Upper lobe of left lung (tissue), 6 donors: Measurements from ENCODE around the gene TK1. TPM values are rescaled to one million over a fixed set of nuclear protein-coding genes. Genes with fewer than 3 reads are reported as not detected.

Experiments
- ATAC-seq, 2 donors: fragments of 200-7000 bp; cut with Tn5 transposase; one replicate each; pipeline ENCODE4 v1.9.1; 2022; ENCODE audit warnings: mild to moderate bottlenecking in 2 of 2, moderate library complexity in 2 of 2; ENCODE audit not compliant: low FRiP score in 2 of 2
- DNase-seq, 2 donors: peaks; one replicate each; pipeline ENCODE4 v3.0.0-alpha.2; 2019 to 2020
- H3K27ac ChIP-seq, 4 donors: fragments of 200-600 bp; sonication (generic); one replicate each; pipeline ENCODE4 v1.5.1; 2016 to 2019
- H3K27me3 ChIP-seq, 4 donors: fragments of 200-600 bp; sonication (generic); one replicate each; pipeline ENCODE4 v1.5.1; 2017 to 2019
- H3K36me3 ChIP-seq, 4 donors: fragments of 200-600 bp; sonication (generic); one replicate each; pipeline ENCODE4 v1.5.1; 2016 to 2019
- H3K4me1 ChIP-seq, 4 donors: fragments of 200-600 bp; sonication (generic); one replicate each; pipeline ENCODE4 v1.5.1; 2018 to 2019
- H3K4me3 ChIP-seq, 4 donors: fragments of 200-600 bp; sonication (generic); one replicate each; pipeline ENCODE4 v1.5.1; 2017 to 2019; ENCODE audit warnings: mild to moderate bottlenecking in 2 of 4, moderate library complexity in 1 of 4
- H3K9me3 ChIP-seq, 4 donors: fragments of 200-600 bp; sonication (generic); one replicate each; pipeline ENCODE4 v1.5.1; 2018 to 2019
- CTCF ChIP-seq, 6 experiments: fragments of 450-650 bp in 4 of 6; fragments of 200-600 bp in 2 of 6; sonication (generic) in 2 of 6; IDR thresholded peaks; one replicate each; pipeline ENCODE4 v1.5.1; 2016 to 2019; ENCODE audit warnings: antibody characterized with exemption in 6 of 6
- EP300 ChIP-seq, 4 donors: sonication (generic); formaldehyde crosslinking; IDR thresholded peaks; one replicate each; pipeline ENCODE4 v1.5.1; 2017; ENCODE audit warnings: antibody characterized with exemption in 4 of 4, control low read depth in 2 of 4
- POLR2A ChIP-seq, 4 donors: fragments of 450-650 bp; IDR thresholded peaks; one replicate each; pipeline ENCODE4 v1.5.1; 2016 to 2017; ENCODE audit warnings: antibody characterized with exemption in 4 of 4, mild to moderate bottlenecking in 2 of 4
- POLR2AphosphoS5 ChIP-seq, 2 donors: sonication (generic); formaldehyde crosslinking; IDR thresholded peaks; one replicate each; pipeline ENCODE4 v1.5.1; 2017; ENCODE audit warnings: antibody characterized with exemption in 2 of 2
- WGBS, 2 donors: methylation state at CpG; one replicate each; pipeline ENCODE4 v1.1.5; 2017 to 2018; 5-methylcytosine and 5-hydroxymethylcytosine counted together
- total RNA-seq, 6 donors: library from RNA; depleted of rRNA in 4 of 6; stranded (reverse); fragments of >200 nt in 4 of 6; gene quantifications; one replicate each; pipeline versions ENCODE4 v1.1.0 to v1.2.1, GENCODE V29; 2016 to 2021
- donor health status: DM: no; HTN: no; CAD: no; lungs with moderate emphysema.
- donor health status: DM: no; HTN: yes; CAD: no; lungs with severe emphysema.

The TK1 gene
- total RNA-seq, 6 donors from 2014 or later, result 2.8 to 16.0 (median 9.0) TPM

- TF ChIP-seq CTCF (IDR thresholded peaks at IDR 0.05) (no peak), POLR2A (IDR thresholded peaks at IDR 0.05) (peak in 2 of 4 donors; percentile 31 to 69), POLR2AphosphoS5 (IDR thresholded peaks at IDR 0.05) (peak in 1 of 2 donors; percentile 69), EP300 (IDR thresholded peaks at IDR 0.05) (peak in 1 of 4 donors; percentile 24)
- Histone ChIP-seq H3K4me3 (peak overlapping the region; percentile 78 to 89 (median 83)), H3K36me3 (peaks cover 14 to 38% (median 34%) of the 10 kb centered on the region in 4 donors), H3K27ac (peak overlapping the region; percentile 88 to 96 (median 90)), H3K9me3 (no peaks in the 10 kb centered on the region), H3K27me3 (no peaks in the 10 kb centered on the region), H3K4me1 (peaks cover 57 to 84% (median 77%) of the 10 kb centered on the region in 4 donors)
- DNase-seq (peak; percentile 87 to 88), ATAC-seq (peak; percentile 67)
- WGBS, 2 donors, result 5% methylated on average over 18 of the region's 25 CpGs; no CpG with 5 or more reads in 1 of the 2 donors
These were observed 59.5 kb downstream of the TK1 start for GRCh38 chr17:78127239-78127887.

- no peak for TF ChIP-seq POLR2A (IDR thresholded peaks at IDR 0.05)
- TF ChIP-seq POLR2AphosphoS5 (IDR thresholded peaks at IDR 0.05), result no peak
- TF ChIP-seq CTCF (IDR thresholded peaks at IDR 0.05), result no peak
- TF ChIP-seq EP300 (IDR thresholded peaks at IDR 0.05), result no peak
- ATAC-seq, result no peak
- Histone ChIP-seq H3K4me1 (peaks cover 53 to 84% (median 74%) of the 10 kb centered on the region in 4 donors), H3K27ac (peak overlapping the region; percentile 88 to 96 (median 90)), H3K36me3 (peaks cover 17 to 43% (median 39%) of the 10 kb centered on the region in 4 donors), H3K27me3 (no peaks in the 10 kb centered on the region), H3K9me3 (no peaks in the 10 kb centered on the region), H3K4me3 (peak overlapping the region in 3 of 4 donors; percentile 78 to 85 (median 81))
- DNase-seq, result no peak
- WGBS, 2 donors, result 34% methylated on average over 5 of the region's 6 CpGs; no CpG with 5 or more reads in 1 of the 2 donors
These were observed 60.0 kb downstream of the TK1 start for GRCh38 chr17:78126895-78127238.

- peak overlapping the region in 2 of 4 donors; percentile 78 to 85 for H3K4me3 ChIP-seq
- WGBS, 2 donors, result 65 to 86% methylated on average over 14 to 17 of the region's 25 CpGs
These were observed 60.6 kb downstream of the TK1 start for GRCh38 chr17:78125976-78126894.

More at GRCh38 chr17:78125976-78126894, 60.6 kb downstream of the TK1 start:
- peaks cover 17 to 49% (median 45%) of the 10 kb centered on the region in 4 donors for H3K36me3 ChIP-seq
- DNase-seq (peak in 1 of 2 donors; percentile 78), ATAC-seq (no peak)
- H3K4me1 ChIP-seq, result peaks cover 47 to 84% (median 71%) of the 10 kb centered on the region in 4 donors
- TF ChIP-seq EP300 (IDR thresholded peaks at IDR 0.05) (no peak), CTCF (IDR thresholded peaks at IDR 0.05) (no peak), POLR2A (IDR thresholded peaks at IDR 0.05) (no peak), POLR2AphosphoS5 (IDR thresholded peaks at IDR 0.05) (no peak)
- no peaks in the 10 kb centered on the region for H3K27me3 ChIP-seq
- no peaks in the 10 kb centered on the region for H3K9me3 ChIP-seq
- H3K27ac ChIP-seq, result peak overlapping the region; percentile 88 to 96 (median 90)
